ENCODE measurements around the gene MAN1C1. TPM values are rescaled to one million over a fixed set of nuclear protein-coding genes. Genes with fewer than 3 reads are reported as not detected.

The MAN1C1 gene
- total and polyA plus RNA-seq, 10 of the 15 experiments (the other 5 are each of a cell fraction or from before 2014, with no cell fraction given), result 0.12 to 0.56 (median 0.22) TPM; not detected in 3

DNA sequence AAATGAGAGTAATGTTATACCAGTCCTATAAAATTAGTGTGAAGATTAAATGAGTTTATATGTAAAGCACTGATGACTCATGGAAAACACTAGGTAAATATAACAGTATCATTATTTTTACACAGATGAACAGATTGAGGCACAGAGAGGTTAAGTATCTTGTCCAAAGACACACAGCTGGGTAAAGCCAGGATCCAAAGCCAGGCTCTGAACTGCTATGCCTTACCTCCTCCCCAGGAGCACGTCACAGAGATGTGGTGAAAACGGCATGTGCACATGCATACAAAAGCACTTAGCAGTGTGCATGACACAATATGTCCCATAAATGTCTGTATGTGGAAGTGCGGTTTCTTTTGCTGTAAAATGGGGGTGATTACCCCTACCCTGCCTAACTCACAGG is 56.9 kb downstream of the MAN1C1 start:
- ATAC-seq, result no peak
- TF ChIP-seq NFXL1 (IDR thresholded peaks at IDR 0.05; ENCODE audit: borderline replicate concordance), result no peak
- TF ChIP-seq TAF1 (IDR thresholded peaks at IDR 0.05; ENCODE audit: borderline replicate concordance, low read depth, low read length), result no peak
- no peak for TF ChIP-seq KAT2A (conservative IDR thresholded peaks at IDR 0.05; ENCODE audit: control insufficient read depth, low read depth, low read length)
- TF ChIP-seq BCL11A (IDR thresholded peaks at IDR 0.05; ENCODE audit: low read depth, low read length), result no peak
- no peak for TF ChIP-seq CEBPZ (IDR thresholded peaks at IDR 0.05; ENCODE audit: low read depth, low read length)
- TF ChIP-seq MXI1 (IDR thresholded peaks at IDR 0.05; ENCODE audit: low read depth, low read length), result no peak

More for the DNA sequence above, 56.9 kb downstream of the MAN1C1 start:
- no peak for DNase-seq (ENCODE audit: low read depth, low spot score)
- Histone ChIP-seq H3K27ac (ENCODE audit: control insufficient read depth, insufficient read depth) (no peak overlapping the region), H3K9me3 (replicated peaks; ENCODE audit: control insufficient read depth, insufficient read depth, low read length) (peaks cover 6% of the 10 kb centered on the region), H3K79me2 (ENCODE audit: control insufficient read depth, insufficient read depth, low read length) (no peaks in the 10 kb centered on the region), H3K4me1 (ENCODE audit: control insufficient read depth, insufficient read depth, low read length) (peaks cover 21% of the 10 kb centered on the region), H3K4me3 (no peak overlapping the region), H3K36me3 (ENCODE audit: control insufficient read depth in 2 of 2, insufficient read depth in 2 of 2, low read length in 1 of 2) (no peaks in the 10 kb centered on the region), H3K27me3 (replicated peaks in 1 of 2; ENCODE audit: control insufficient read depth in 2 of 2, insufficient read depth in 2 of 2, low read length in 1 of 2) (peaks cover 2 to 15% of the 10 kb centered on the region in 2 experiments), H4K20me1 (ENCODE audit: control insufficient read depth, insufficient read depth) (no peaks in the 10 kb centered on the region; the same call in 1 of the 2 replicates), H3K4me2 (ENCODE audit: control insufficient read depth, insufficient read depth) (no peak overlapping the region), H3K9ac (ENCODE audit: control insufficient read depth, insufficient read depth, low read length) (no peak overlapping the region), H2AFZ (ENCODE audit: control insufficient read depth, low read depth, low read length) (no peak overlapping the region)
- intact Hi-C loops (cut with micrococcal nuclease; ENCODE audit: unreplicated experiment) (no loop called here), in situ Hi-C loops (cut with MboI) (no loop called here)
- FAIRE-seq, result no peak
- WGBS (ENCODE audit: insufficient coverage, insufficient replicate concordance, low lambda C conversion rate, missing lambda C conversion rate), result 64% methylated on average over 3 of the region's 3 CpGs
- POLR2A ChIA-PET, result no interaction called here
- SMC1A ChIA-PET (ENCODE audit: uncharacterized antibody, unreplicated experiment), result no interaction called here
- CTCF ChIA-PET, result no interaction called here
- RAD21 ChIA-PET (ENCODE audit: unreplicated experiment), result no interaction called here
- BruUV-seq (replicated peaks), result no TSS peak

Measured in GM12878 (cell line).